Trophoblast cell (in vitro differentiated cells and primary cell): ENCODE data around the gene CTRB1.

Source experiments
- DNase-seq, 2 donors: peaks; one replicate each; pipeline ENCODE4 v3.0.0-alpha.2; 2016
- H2AFZ ChIP-seq: 2 replicates; pipeline ENCODE4 v1.6.1; 2013; ENCODE audit warnings: low read length, moderate library complexity, mild to moderate bottlenecking; ENCODE audit not compliant: insufficient read depth, poor library complexity
- H2AK5ac ChIP-seq: 2 replicates; pipeline ENCODE4 v1.6.1; 2013; ENCODE audit warnings: mild to moderate bottlenecking, low read length
- H2BK120ac ChIP-seq: 2 replicates; pipeline ENCODE4 v1.6.1; 2013; ENCODE audit warnings: low read length, mild to moderate bottlenecking, moderate library complexity; ENCODE audit not compliant: insufficient read depth, poor library complexity
- H2BK12ac ChIP-seq: 2 replicates; pipeline ENCODE4 v1.6.1; 2013; ENCODE audit warnings: mild to moderate bottlenecking, low read length, moderate library complexity
- H2BK5ac ChIP-seq: 2 replicates; pipeline ENCODE4 v1.6.1; 2013; ENCODE audit warnings: low read length, low read depth, moderate library complexity, mild to moderate bottlenecking; ENCODE audit not compliant: poor library complexity
- H3K14ac ChIP-seq: 2 replicates; pipeline ENCODE4 v1.6.1; 2013; ENCODE audit warnings: mild to moderate bottlenecking, low read length
- H3K18ac ChIP-seq: 2 replicates; pipeline ENCODE4 v1.6.1; 2013; ENCODE audit warnings: mild to moderate bottlenecking, low read length
- H3K23ac ChIP-seq: 2 replicates; pipeline ENCODE4 v1.6.1; 2013; ENCODE audit warnings: low read length
- H3K27ac ChIP-seq: 2 replicates; pipeline ENCODE4 v1.5.1; 2013; ENCODE audit warnings: low read depth, mild to moderate bottlenecking, inconsistent platforms, low read length, moderate library complexity
- H3K27me3 ChIP-seq: 2 replicates; pipeline ENCODE4 v1.6.1; 2013; ENCODE audit warnings: inconsistent platforms, mild to moderate bottlenecking, low read length, moderate library complexity; ENCODE audit not compliant: insufficient read depth
- H3K36me3 ChIP-seq, 2 experiments: 1 replicate in 1 of 2; 2 replicates in 1 of 2; pipeline ENCODE4 v1.6.1; 2013; ENCODE audit warnings: low read length in 2 of 2, mild to moderate bottlenecking in 2 of 2, moderate library complexity in 1 of 2; ENCODE audit not compliant: insufficient read depth in 2 of 2, control insufficient read depth in 1 of 2
- H3K4ac ChIP-seq: 2 replicates; pipeline ENCODE4 v1.6.1; 2013; ENCODE audit warnings: low read depth, mild to moderate bottlenecking, low read length, moderate library complexity
- H3K4me1 ChIP-seq, 2 experiments: 1 replicate in 1 of 2; 2 replicates in 1 of 2; pipeline ENCODE4 v1.6.1; 2013; ENCODE audit warnings: low read length in 2 of 2, mild to moderate bottlenecking in 2 of 2, moderate library complexity in 1 of 2; ENCODE audit not compliant: insufficient read depth in 2 of 2, control insufficient read depth in 1 of 2
- H3K4me2 ChIP-seq: 2 replicates; pipeline ENCODE4 v1.6.1; 2013; ENCODE audit warnings: inconsistent platforms, mild to moderate bottlenecking, low read length, moderate library complexity
- H3K4me3 ChIP-seq: 2 replicates; pipeline ENCODE4 v1.5.1; 2013; ENCODE audit warnings: mild to moderate bottlenecking, low read depth, low read length, inconsistent platforms
- H3K79me1 ChIP-seq: one replicate; pipeline ENCODE4 v1.6.1; 2013; ENCODE audit warnings: low read length
- H3K79me2 ChIP-seq: 2 replicates; pipeline ENCODE4 v1.6.1; 2013; ENCODE audit warnings: low read length, mild to moderate bottlenecking; ENCODE audit not compliant: control insufficient read depth, insufficient read depth, poor library complexity
- H3K9ac ChIP-seq: 2 replicates; pipeline ENCODE4 v1.6.1; 2013; ENCODE audit warnings: mild to moderate bottlenecking, low read length
- H3K9me3 ChIP-seq: 2 replicates; pipeline ENCODE4 v1.6.1; 2013; ENCODE audit warnings: low read depth, mild to moderate bottlenecking, control low read depth, inconsistent platforms, low read length; ENCODE audit not compliant: insufficient read depth
- H4K12ac ChIP-seq: 2 replicates; pipeline ENCODE4 v1.6.1; 2013; ENCODE audit warnings: low read depth, mild to moderate bottlenecking, low read length, moderate library complexity
- H4K8ac ChIP-seq: 2 replicates; pipeline ENCODE4 v1.6.1; 2013; ENCODE audit warnings: low read depth, mild to moderate bottlenecking, low read length, moderate library complexity
- H4K91ac ChIP-seq: one replicate; pipeline ENCODE4 v1.6.1; 2013; ENCODE audit warnings: low read depth, mild to moderate bottlenecking, low read length, moderate library complexity
- WGBS: extraction: QIAGEN DNeasy Blood & Tissue Kit; methylation state at CpG from one replicate; pipeline ENCODE4 v1.1.7; 2013; ENCODE audit warnings: missing lambda C conversion rate; ENCODE audit not compliant: insufficient read length, insufficient coverage; ENCODE audit errors: extremely low coverage; 5-methylcytosine and 5-hydroxymethylcytosine counted together

Gene CTRB1

GRCh38 chr16:75247249-75247648 lies 28.5 kb downstream of the CTRB1 start:
- Histone ChIP-seq H3K4me3 (no peak overlapping the region), H3K79me1 (peaks cover 60% of the 10 kb centered on the region), H2BK5ac (peak overlapping the region; percentile 67), H3K9ac (no peak overlapping the region), H3K18ac (peak overlapping the region; percentile 72), H3K4me1 (peaks cover 63 to 66% of the 10 kb centered on the region in 2 experiments), H2BK12ac (peak overlapping the region; percentile 51), H2AK5ac (peak overlapping the region; percentile 28), H3K27me3 (no peaks in the 10 kb centered on the region), H3K14ac (peak overlapping the region; percentile 62), H2BK120ac (peak overlapping the region; percentile 25), H3K4ac (peak overlapping the region; percentile 63), H4K12ac (no peak overlapping the region), H3K36me3 (peaks cover 39 to 43% of the 10 kb centered on the region in 2 experiments), H4K8ac (peak overlapping the region; percentile 59), H3K79me2 (peaks cover 83% of the 10 kb centered on the region), H4K91ac (peak overlapping the region; percentile 52), H3K23ac (no peak overlapping the region), H3K27ac (peak overlapping the region; percentile 95), H2AFZ (no peak overlapping the region), H3K9me3 (no peaks in the 10 kb centered on the region), H3K4me2 (peak overlapping the region; percentile 29)
- no peak for DNase-seq
- whole genome bisulfite sequencing: no CpG with 5 or more reads among the region's 13 CpGs

GRCh38 chr16:75248142-75248535 lies 29.4 kb downstream of the CTRB1 start:
- WGBS: no CpG with 5 or more reads among the region's 13 CpGs
- peaks cover 69% of the 10 kb centered on the region for H3K79me1 ChIP-seq
- H3K36me3 ChIP-seq: peaks cover 30 to 34% of the 10 kb centered on the region in 2 experiments
- peak overlapping the region; percentile 98 for H3K4ac ChIP-seq
- H2BK120ac ChIP-seq: no peak overlapping the region
- peak overlapping the region; percentile 2 for H2BK5ac ChIP-seq
- peak overlapping the region; percentile 0 for H3K18ac ChIP-seq
- H4K12ac ChIP-seq: no peak overlapping the region
- peak overlapping the region; percentile 95 for H3K27ac ChIP-seq
- H3K14ac ChIP-seq: peak overlapping the region; percentile 9
- no peak overlapping the region for H3K4me3 ChIP-seq
- peaks cover 72 to 75% of the 10 kb centered on the region in 2 experiments for H3K4me1 ChIP-seq
- no peak overlapping the region for H4K8ac ChIP-seq
- no peaks in the 10 kb centered on the region for H3K9me3 ChIP-seq
- no peak overlapping the region for H3K9ac ChIP-seq
- H4K91ac ChIP-seq: no peak overlapping the region
- H3K27me3 ChIP-seq: no peaks in the 10 kb centered on the region
- no peak overlapping the region for H3K23ac ChIP-seq
- no peak overlapping the region for H2AFZ ChIP-seq
- H3K79me2 ChIP-seq: peaks cover 83% of the 10 kb centered on the region
- H2AK5ac ChIP-seq: no peak overlapping the region
- no peak overlapping the region for H2BK12ac ChIP-seq
- DNase-seq: no peak
- H3K4me2 ChIP-seq: peak overlapping the region; percentile 64

DNA sequence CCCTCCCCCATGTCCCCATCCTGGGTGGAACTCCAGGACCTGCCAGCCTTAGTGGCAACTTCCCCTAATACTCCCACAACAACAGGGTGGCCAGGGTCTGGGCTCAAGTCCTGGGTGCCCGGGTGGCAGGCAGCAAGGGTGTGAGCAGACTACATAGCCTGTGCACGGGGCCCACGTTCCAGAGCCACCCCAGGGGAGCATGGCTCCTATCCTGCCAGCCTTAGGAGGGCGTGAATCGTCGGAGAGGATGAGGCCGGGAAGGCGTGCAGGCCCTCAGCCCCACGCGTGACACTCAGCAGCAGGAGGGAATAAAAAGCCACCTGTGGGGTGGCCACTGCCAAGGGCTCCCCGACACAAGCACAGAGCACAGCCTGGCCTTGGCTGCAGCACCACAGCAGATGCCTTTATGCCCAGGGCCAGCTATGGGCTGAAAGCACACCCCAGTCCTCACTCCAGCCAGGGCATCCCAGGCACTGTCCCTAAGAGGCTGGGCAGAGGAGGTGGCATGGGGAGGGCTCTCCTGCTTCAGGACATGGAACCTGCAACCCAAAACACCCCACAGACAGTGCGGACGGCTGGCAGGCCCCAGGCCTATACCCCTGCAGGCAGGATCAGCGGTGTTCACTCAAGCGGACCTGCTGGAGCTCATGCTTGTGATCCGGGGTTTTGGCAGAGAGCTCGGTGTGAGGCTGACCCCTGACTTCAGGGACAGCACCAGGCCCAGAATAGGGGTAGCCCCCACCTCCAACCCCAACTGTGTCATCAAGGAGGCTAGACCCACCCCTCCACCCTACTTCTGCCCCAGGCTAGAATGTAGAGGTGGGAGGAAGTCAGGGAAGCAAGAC lies 30.0 kb downstream of the CTRB1 start:
- H3K27ac ChIP-seq: peak overlapping the region; percentile 95
- peak overlapping the region; percentile 27 for H3K23ac ChIP-seq
- WGBS: no CpG with 5 or more reads among the region's 17 CpGs
- H2BK120ac ChIP-seq: no peak overlapping the region
- H3K4me1 ChIP-seq: peaks cover 74 to 76% of the 10 kb centered on the region in 2 experiments
- H3K9ac ChIP-seq: peak overlapping the region; percentile 54
- peak overlapping the region; percentile 0 for H3K18ac ChIP-seq
- H2AFZ ChIP-seq: no peak overlapping the region
- H3K14ac ChIP-seq: peak overlapping the region; percentile 29
- no peak overlapping the region for H2AK5ac ChIP-seq
- H4K12ac ChIP-seq: no peak overlapping the region
- peak overlapping the region; percentile 98 for H3K4ac ChIP-seq
- H3K4me2 ChIP-seq: peak overlapping the region; percentile 64
- peak overlapping the region; percentile 14 for H2BK5ac ChIP-seq
- H4K8ac ChIP-seq: no peak overlapping the region
- no peak overlapping the region for H4K91ac ChIP-seq
- H2BK12ac ChIP-seq: peak overlapping the region; percentile 9
- peaks cover 70% of the 10 kb centered on the region for H3K79me1 ChIP-seq
- peaks cover 81% of the 10 kb centered on the region for H3K79me2 ChIP-seq
- no peaks in the 10 kb centered on the region for H3K9me3 ChIP-seq
- peaks cover 25 to 29% of the 10 kb centered on the region in 2 experiments for H3K36me3 ChIP-seq
- no peaks in the 10 kb centered on the region for H3K27me3 ChIP-seq
- peak overlapping the region; percentile 16 for H3K4me3 ChIP-seq
- no peak for DNase-seq

DNA sequence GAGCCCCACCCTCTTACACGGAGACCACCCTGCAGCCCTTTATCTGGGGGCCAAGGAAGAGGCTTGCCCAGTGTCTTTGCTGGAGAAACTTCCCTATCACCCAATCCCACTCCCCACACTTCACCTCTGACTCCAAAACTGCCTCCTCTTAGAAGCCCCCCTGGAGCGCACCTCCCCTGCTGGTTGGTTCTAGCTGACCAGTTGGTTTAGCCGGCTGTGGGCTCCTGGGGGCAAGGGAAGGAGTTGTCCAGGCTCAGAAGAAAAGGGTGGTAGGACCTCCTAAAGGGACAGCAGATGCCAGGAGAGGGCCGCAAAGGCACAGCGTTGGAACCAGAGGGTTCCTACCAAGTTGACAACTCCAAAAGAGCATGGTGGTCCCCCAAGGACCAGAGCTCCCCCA lies 30.7 kb downstream of the CTRB1 start:
- WGBS: no CpG with 5 or more reads among the region's 5 CpGs
- peak overlapping the region; percentile 16 for H2BK5ac ChIP-seq

More for the DNA sequence above, 30.7 kb downstream of the CTRB1 start:
- H2AFZ ChIP-seq: no peak overlapping the region
- H4K12ac ChIP-seq: no peak overlapping the region
- no peak for DNase-seq
- H3K79me2 ChIP-seq: peaks cover 77% of the 10 kb centered on the region
- H2BK12ac ChIP-seq: no peak overlapping the region
- peak overlapping the region; percentile 95 for H3K27ac ChIP-seq
- peaks cover 73 to 75% of the 10 kb centered on the region in 2 experiments for H3K4me1 ChIP-seq
- H4K91ac ChIP-seq: peak overlapping the region; percentile 14
- peaks cover 21 to 23% of the 10 kb centered on the region in 2 experiments for H3K36me3 ChIP-seq
- peak overlapping the region; percentile 5 for H2BK120ac ChIP-seq
- no peak overlapping the region for H2AK5ac ChIP-seq
- H3K4me2 ChIP-seq: peak overlapping the region; percentile 64
- peak overlapping the region; percentile 98 for H3K4ac ChIP-seq
- no peaks in the 10 kb centered on the region for H3K27me3 ChIP-seq
- no peaks in the 10 kb centered on the region for H3K9me3 ChIP-seq
- H3K14ac ChIP-seq: peak overlapping the region; percentile 22
- H3K9ac ChIP-seq: peak overlapping the region; percentile 86
- H3K79me1 ChIP-seq: peaks cover 70% of the 10 kb centered on the region
- no peak overlapping the region for H3K23ac ChIP-seq
- peak overlapping the region; percentile 89 for H3K4me3 ChIP-seq
- H3K18ac ChIP-seq: no peak overlapping the region
- no peak overlapping the region for H4K8ac ChIP-seq
